NB4 (cell line): ENCODE data around the gene KIRREL3.

Experiments
- DNase-seq: peaks from one replicate; pipeline ENCODE4 v3.0.0; 2010; ENCODE audit warnings: low read depth
- H3K4me3 ChIP-seq: one replicate; pipeline ENCODE4 v1.5.1; 2011; ENCODE audit warnings: mild to moderate bottlenecking, low read depth, low read length, moderate library complexity
- MYC ChIP-seq: IDR thresholded peaks from 2 replicates; pipeline ENCODE4 v1.6.1; 2011; ENCODE audit warnings: low read depth, low read length
- POLR2A ChIP-seq: IDR thresholded peaks from 2 replicates; pipeline ENCODE4 v1.6.1; 2011; ENCODE audit warnings: mild to moderate bottlenecking; ENCODE audit not compliant: insufficient read length; ENCODE audit errors: extremely low read depth
- TF ChIP-seq, protein P1 (sequence below): IDR thresholded peaks from one replicate; pipeline ENCODE4 v1.5.1; 2012; ENCODE audit warnings: low read depth, low read length
- TF ChIP-seq, protein P2 (sequence below): IDR thresholded peaks from 2 replicates; pipeline ENCODE4 v1.6.1; 2011; ENCODE audit warnings: low read depth, low read length

Gene KIRREL3

DNA sequence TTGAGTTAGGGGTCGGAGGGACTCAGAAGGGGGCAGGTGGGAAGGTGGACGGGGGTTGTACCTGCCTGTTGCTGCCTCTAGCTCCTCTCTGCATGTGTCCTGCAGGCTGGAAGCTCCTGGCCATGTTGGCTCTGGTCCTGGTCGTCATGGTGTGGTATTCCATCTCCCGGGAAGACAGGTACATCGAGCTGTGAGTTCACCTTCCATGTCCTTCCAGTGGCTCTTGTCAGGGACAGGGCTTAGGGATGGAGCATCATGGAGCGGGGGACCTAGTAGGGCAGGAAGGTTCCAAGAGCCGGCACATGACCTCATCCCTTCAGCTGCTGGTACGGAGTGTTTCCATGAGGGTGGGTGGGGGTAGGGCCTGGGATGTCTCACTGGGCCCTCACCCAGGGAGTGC is 594.2 kb downstream of the KIRREL3 start:
- no peak for DNase-seq
- TF ChIP-seq, protein P1, sequence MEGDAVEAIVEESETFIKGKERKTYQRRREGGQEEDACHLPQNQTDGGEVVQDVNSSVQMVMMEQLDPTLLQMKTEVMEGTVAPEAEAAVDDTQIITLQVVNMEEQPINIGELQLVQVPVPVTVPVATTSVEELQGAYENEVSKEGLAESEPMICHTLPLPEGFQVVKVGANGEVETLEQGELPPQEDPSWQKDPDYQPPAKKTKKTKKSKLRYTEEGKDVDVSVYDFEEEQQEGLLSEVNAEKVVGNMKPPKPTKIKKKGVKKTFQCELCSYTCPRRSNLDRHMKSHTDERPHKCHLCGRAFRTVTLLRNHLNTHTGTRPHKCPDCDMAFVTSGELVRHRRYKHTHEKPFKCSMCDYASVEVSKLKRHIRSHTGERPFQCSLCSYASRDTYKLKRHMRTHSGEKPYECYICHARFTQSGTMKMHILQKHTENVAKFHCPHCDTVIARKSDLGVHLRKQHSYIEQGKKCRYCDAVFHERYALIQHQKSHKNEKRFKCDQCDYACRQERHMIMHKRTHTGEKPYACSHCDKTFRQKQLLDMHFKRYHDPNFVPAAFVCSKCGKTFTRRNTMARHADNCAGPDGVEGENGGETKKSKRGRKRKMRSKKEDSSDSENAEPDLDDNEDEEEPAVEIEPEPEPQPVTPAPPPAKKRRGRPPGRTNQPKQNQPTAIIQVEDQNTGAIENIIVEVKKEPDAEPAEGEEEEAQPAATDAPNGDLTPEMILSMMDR = no peak
- no peak for TF ChIP-seq POLR2A
- TF ChIP-seq, protein P2, sequence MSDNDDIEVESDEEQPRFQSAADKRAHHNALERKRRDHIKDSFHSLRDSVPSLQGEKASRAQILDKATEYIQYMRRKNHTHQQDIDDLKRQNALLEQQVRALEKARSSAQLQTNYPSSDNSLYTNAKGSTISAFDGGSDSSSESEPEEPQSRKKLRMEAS = no peak
- no peak for TF ChIP-seq MYC
- no peak overlapping the region for H3K4me3 ChIP-seq

DNA sequence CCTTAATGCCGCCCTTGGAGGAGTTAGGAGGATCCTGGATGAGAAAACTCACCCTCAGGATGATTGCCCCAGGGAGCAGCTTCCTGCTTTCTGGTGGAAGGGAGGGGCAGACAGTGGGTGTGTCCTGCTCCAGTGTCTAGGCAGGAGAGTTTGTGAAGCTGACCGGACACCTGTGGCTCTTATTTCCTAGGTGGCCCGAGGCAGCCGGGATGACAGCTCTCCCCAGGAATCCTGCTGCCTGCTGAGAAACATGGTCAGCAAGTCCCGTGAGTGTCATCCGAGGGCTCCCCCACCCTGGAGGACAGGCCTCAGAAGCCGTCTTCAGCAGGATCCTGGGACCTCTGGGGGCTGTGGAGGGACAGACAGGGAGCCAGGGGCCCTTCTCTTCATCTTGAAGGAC is 594.7 kb downstream of the KIRREL3 start:
- TF ChIP-seq, protein P1 = no peak
- no peak for TF ChIP-seq POLR2A
- TF ChIP-seq, protein P2 = no peak
- TF ChIP-seq MYC = no peak
- DNase-seq = no peak
- no peak overlapping the region for H3K4me3 ChIP-seq

DNA sequence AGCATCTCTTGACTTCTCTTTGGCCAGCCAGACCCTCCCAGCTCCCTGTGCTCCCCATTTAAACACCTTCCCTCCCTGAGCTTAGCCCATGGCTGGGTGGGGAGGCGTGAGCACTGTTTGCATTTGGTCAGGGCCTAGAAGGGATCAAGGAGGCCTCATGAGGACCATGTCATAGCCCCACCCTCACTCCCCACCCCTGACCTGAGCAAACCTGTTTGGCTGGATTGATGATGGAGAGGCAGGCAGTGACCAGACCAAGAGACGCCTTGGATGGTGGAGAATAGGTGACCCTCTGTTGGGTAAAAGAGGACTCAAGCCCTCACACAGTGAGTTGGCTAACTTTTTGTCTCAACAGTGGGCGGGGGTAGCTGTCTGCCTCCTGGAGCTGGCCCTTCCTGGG is 595.2 kb downstream of the KIRREL3 start:
- no peak overlapping the region for H3K4me3 ChIP-seq
- DNase-seq = no peak
- TF ChIP-seq, protein P1 = no peak

DNA sequence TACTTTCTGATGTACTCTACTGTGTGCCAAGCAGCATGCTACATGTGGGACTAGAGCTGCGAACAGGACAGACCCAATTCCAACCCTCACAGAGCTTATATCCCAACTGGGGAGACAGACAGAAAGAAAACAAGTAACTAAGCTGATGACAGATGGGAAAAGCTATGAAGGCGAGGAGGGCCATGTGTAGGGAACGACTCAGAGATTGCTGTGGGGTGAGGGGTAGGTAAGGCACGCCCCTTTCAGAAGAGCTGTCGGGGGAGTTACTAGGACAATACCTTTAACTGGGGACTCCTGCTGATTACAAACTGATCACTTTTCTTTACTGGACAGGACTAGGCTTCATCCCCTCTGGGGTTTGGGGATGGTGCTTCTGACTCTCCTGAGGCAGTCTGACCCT is 596.2 kb downstream of the KIRREL3 start:
- DNase-seq = no peak
- no peak overlapping the region for H3K4me3 ChIP-seq

DNA sequence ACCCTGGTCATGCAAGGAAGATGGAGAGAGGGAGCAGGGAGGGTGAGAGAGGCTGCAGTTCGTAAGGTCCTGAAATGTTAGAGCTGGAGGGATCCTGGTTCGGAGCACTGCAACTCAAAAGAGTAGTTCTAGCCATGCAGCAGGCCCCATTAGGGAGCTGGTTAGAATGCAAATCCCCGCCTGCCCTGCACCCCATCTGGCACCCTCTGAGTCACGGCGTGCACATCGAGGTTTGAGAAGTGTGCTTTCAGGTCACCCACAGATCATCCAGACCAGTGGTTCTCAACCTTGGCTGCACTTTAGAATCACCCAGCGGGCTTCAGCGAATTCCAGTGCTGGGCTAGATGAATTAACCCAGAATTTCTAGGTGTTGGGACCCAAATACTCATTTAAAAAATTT is 596.9 kb downstream of the KIRREL3 start:
- no peak for DNase-seq
- TF ChIP-seq, protein P2 = no peak
- TF ChIP-seq POLR2A = no peak
- no peak overlapping the region for H3K4me3 ChIP-seq

More for the DNA sequence above, 596.2 kb downstream of the KIRREL3 start:
- TF ChIP-seq POLR2A = no peak
- TF ChIP-seq MYC = no peak
- TF ChIP-seq, protein P2 = no peak
- TF ChIP-seq, protein P1 = no peak

DNA sequence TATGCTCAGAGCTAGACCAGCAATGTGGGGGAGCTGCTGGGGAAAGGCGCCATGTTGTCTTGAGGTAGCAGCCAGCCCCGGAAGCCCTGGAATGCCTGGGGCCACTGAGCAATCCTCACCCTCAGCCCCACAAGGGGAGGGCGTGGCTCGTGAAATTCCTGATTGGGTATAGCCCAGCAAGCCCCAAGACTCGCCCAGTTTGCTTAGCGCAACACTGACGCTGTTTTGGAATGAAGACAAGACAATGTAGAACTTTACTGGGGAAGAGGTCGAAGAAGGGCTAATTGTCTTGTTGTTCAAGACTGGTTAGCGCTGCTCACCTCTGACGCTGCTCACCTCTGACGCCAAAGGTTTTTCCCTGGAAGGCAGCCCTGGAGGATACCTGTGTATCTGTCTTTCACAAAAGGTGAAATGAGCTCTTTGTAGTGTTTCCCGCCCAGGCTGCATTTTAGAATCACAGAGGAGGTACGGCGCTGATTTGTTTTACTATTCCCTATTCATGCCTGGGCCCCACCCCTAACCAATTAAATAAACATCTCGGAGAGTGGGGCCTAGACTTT is 597.5 kb downstream of the KIRREL3 start:
- TF ChIP-seq, protein P2 = no peak
- TF ChIP-seq POLR2A = no peak
- no peak for TF ChIP-seq MYC
- TF ChIP-seq, protein P1 = no peak
- DNase-seq = no peak
- H3K4me3 ChIP-seq = no peak overlapping the region
